ENCODE data around the gene GABRG3. TPM values are rescaled to one million over a fixed set of nuclear protein-coding genes. Genes with fewer than 3 reads are reported as not detected.

GABRG3 gene
- total RNA-seq, 1 donor, result under 0.01 TPM

GRCh38 chr15:27499719-27500118, 528.7 kb downstream of the GABRG3 start:
- Histone ChIP-seq H3K27me3 (ENCODE audit: insufficient read depth, low read length) (no peaks in the 10 kb centered on the region), H3K4me3 (ENCODE audit: low read length) (no peak overlapping the region), H3K9me3 (ENCODE audit: low read depth, low read length) (no peaks in the 10 kb centered on the region), H3K4me1 (ENCODE audit: insufficient read depth, low read length) (no peaks in the 10 kb centered on the region)

GRCh38 chr15:27500206-27500605, 529.2 kb downstream of the GABRG3 start:
- Histone ChIP-seq H3K9me3 (ENCODE audit: low read depth, low read length) (no peaks in the 10 kb centered on the region), H3K4me3 (ENCODE audit: low read length) (no peak overlapping the region), H3K4me1 (ENCODE audit: insufficient read depth, low read length) (no peaks in the 10 kb centered on the region), H3K27me3 (ENCODE audit: insufficient read depth, low read length) (no peaks in the 10 kb centered on the region)

GRCh38 chr15:27506752-27507151, 535.8 kb downstream of the GABRG3 start:
- Histone ChIP-seq H3K27me3 (ENCODE audit: insufficient read depth, low read length) (no peaks in the 10 kb centered on the region), H3K9me3 (ENCODE audit: low read depth, low read length) (peaks cover 19% of the 10 kb centered on the region), H3K4me3 (ENCODE audit: low read length) (no peak overlapping the region), H3K4me1 (ENCODE audit: insufficient read depth, low read length) (no peaks in the 10 kb centered on the region)

GRCh38 chr15:27509014-27509413, 538.0 kb downstream of the GABRG3 start:
- Histone ChIP-seq H3K4me1 (ENCODE audit: insufficient read depth, low read length) (no peaks in the 10 kb centered on the region), H3K27me3 (ENCODE audit: insufficient read depth, low read length) (no peaks in the 10 kb centered on the region), H3K9me3 (ENCODE audit: low read depth, low read length) (peaks cover 19% of the 10 kb centered on the region)

GRCh38 chr15:27512281-27513001, 541.5 kb downstream of the GABRG3 start:
- H3K27me3 ChIP-seq (ENCODE audit: insufficient read depth, low read length), result no peaks in the 10 kb centered on the region
- no peak overlapping the region for H3K4me3 ChIP-seq (ENCODE audit: low read length)
- peaks cover 19% of the 10 kb centered on the region for H3K9me3 ChIP-seq (ENCODE audit: low read depth, low read length)
- no peaks in the 10 kb centered on the region for H3K4me1 ChIP-seq (ENCODE audit: insufficient read depth, low read length)

More at GRCh38 chr15:27509014-27509413, 538.0 kb downstream of the GABRG3 start:
- no peak overlapping the region for H3K4me3 ChIP-seq (ENCODE audit: low read length)

GRCh38 chr15:27514526-27514925, 543.5 kb downstream of the GABRG3 start:
- H3K4me3 ChIP-seq (ENCODE audit: low read length), result no peak overlapping the region
- peaks cover 13% of the 10 kb centered on the region for H3K9me3 ChIP-seq (ENCODE audit: low read depth, low read length)
- H3K4me1 ChIP-seq (ENCODE audit: insufficient read depth, low read length), result no peaks in the 10 kb centered on the region
- no peaks in the 10 kb centered on the region for H3K27me3 ChIP-seq (ENCODE audit: insufficient read depth, low read length)

- Histone ChIP-seq H3K4me3 (ENCODE audit: low read length) (no peak overlapping the region), H3K4me1 (ENCODE audit: insufficient read depth, low read length) (no peaks in the 10 kb centered on the region), H3K27me3 (ENCODE audit: insufficient read depth, low read length) (no peaks in the 10 kb centered on the region), H3K9me3 (ENCODE audit: low read depth, low read length) (peaks cover 8% of the 10 kb centered on the region)
These were observed 556.6 kb downstream of the GABRG3 start for GRCh38 chr15:27527490-27528067.

GRCh38 chr15:27529399-27529798, 558.4 kb downstream of the GABRG3 start:
- H3K4me3 ChIP-seq (ENCODE audit: low read length), result no peak overlapping the region
- no peaks in the 10 kb centered on the region for H3K4me1 ChIP-seq (ENCODE audit: insufficient read depth, low read length)
- no peaks in the 10 kb centered on the region for H3K9me3 ChIP-seq (ENCODE audit: low read depth, low read length)
- H3K27me3 ChIP-seq (ENCODE audit: insufficient read depth, low read length), result no peaks in the 10 kb centered on the region

GRCh38 chr15:27530994-27531393, 560.0 kb downstream of the GABRG3 start:
- Histone ChIP-seq H3K4me3 (ENCODE audit: low read length) (no peak overlapping the region), H3K4me1 (ENCODE audit: insufficient read depth, low read length) (no peaks in the 10 kb centered on the region), H3K27me3 (ENCODE audit: insufficient read depth, low read length) (no peaks in the 10 kb centered on the region), H3K9me3 (ENCODE audit: low read depth, low read length) (no peaks in the 10 kb centered on the region)

GRCh38 chr15:27532358-27532757, 561.4 kb downstream of the GABRG3 start:
- Histone ChIP-seq H3K9me3 (ENCODE audit: low read depth, low read length) (no peaks in the 10 kb centered on the region), H3K4me3 (ENCODE audit: low read length) (no peak overlapping the region), H3K27me3 (ENCODE audit: insufficient read depth, low read length) (no peaks in the 10 kb centered on the region), H3K4me1 (ENCODE audit: insufficient read depth, low read length) (no peaks in the 10 kb centered on the region)

GRCh38 chr15:27535445-27536129, 564.6 kb downstream of the GABRG3 start:
- H3K9me3 ChIP-seq (ENCODE audit: low read depth, low read length), result no peaks in the 10 kb centered on the region
- H3K4me3 ChIP-seq (ENCODE audit: low read length), result no peak overlapping the region
- no peaks in the 10 kb centered on the region for H3K27me3 ChIP-seq (ENCODE audit: insufficient read depth, low read length)

GRCh38 chr15:27538325-27538724, 567.3 kb downstream of the GABRG3 start:
- no peaks in the 10 kb centered on the region for H3K27me3 ChIP-seq (ENCODE audit: insufficient read depth, low read length)
- H3K4me3 ChIP-seq (ENCODE audit: low read length), result no peak overlapping the region
- H3K4me1 ChIP-seq (ENCODE audit: insufficient read depth, low read length), result no peaks in the 10 kb centered on the region
- no peaks in the 10 kb centered on the region for H3K9me3 ChIP-seq (ENCODE audit: low read depth, low read length)

More at GRCh38 chr15:27535445-27536129, 564.6 kb downstream of the GABRG3 start:
- H3K4me1 ChIP-seq (ENCODE audit: insufficient read depth, low read length), result no peaks in the 10 kb centered on the region

- no peaks in the 10 kb centered on the region for H3K27me3 ChIP-seq (ENCODE audit: insufficient read depth, low read length)
- no peaks in the 10 kb centered on the region for H3K9me3 ChIP-seq (ENCODE audit: low read depth, low read length)
- H3K4me3 ChIP-seq (ENCODE audit: low read length), result no peak overlapping the region
- no peaks in the 10 kb centered on the region for H3K4me1 ChIP-seq (ENCODE audit: insufficient read depth, low read length)
These were observed 570.6 kb downstream of the GABRG3 start for GRCh38 chr15:27541581-27541980.

GRCh38 chr15:27545494-27546255, 574.7 kb downstream of the GABRG3 start:
- Histone ChIP-seq H3K9me3 (ENCODE audit: low read depth, low read length) (no peaks in the 10 kb centered on the region), H3K27me3 (ENCODE audit: insufficient read depth, low read length) (no peaks in the 10 kb centered on the region), H3K4me3 (ENCODE audit: low read length) (no peak overlapping the region), H3K4me1 (ENCODE audit: insufficient read depth, low read length) (no peaks in the 10 kb centered on the region)

GRCh38 chr15:27549746-27550145, 578.8 kb downstream of the GABRG3 start:
- H3K4me3 ChIP-seq (ENCODE audit: low read length), result no peak overlapping the region
- H3K9me3 ChIP-seq (ENCODE audit: low read depth, low read length), result no peaks in the 10 kb centered on the region
- no peaks in the 10 kb centered on the region for H3K4me1 ChIP-seq (ENCODE audit: insufficient read depth, low read length)
- H3K27me3 ChIP-seq (ENCODE audit: insufficient read depth, low read length), result no peaks in the 10 kb centered on the region
